Osteoblast (primary cell): ENCODE results near the gene EVA1C. TPM values are rescaled to one million over a fixed set of nuclear protein-coding genes. Genes with fewer than 3 reads are reported as not detected.
"Not testable (repeated sequence)": the region's sequence is repeated elsewhere in the genome, so short reads cannot be mapped to it uniquely, and the experiment has no call there.

Source experiments
- DNase-seq: peaks from one replicate; pipeline ENCODE4 v3.0.0; 2011; ENCODE audit warnings: low spot score, mixed read lengths; ENCODE audit not compliant: insufficient read length; ENCODE audit errors: missing footprints
- H2AFZ ChIP-seq: 2 replicates; pipeline ENCODE4 v1.6.0; 2011; ENCODE audit warnings: mild to moderate bottlenecking, low read length
- H3K27ac ChIP-seq: 2 replicates; pipeline ENCODE4 v1.5.1; 2011; ENCODE audit warnings: mild to moderate bottlenecking, low read depth, low read length, moderate library complexity
- H3K27me3 ChIP-seq: 2 replicates; pipeline ENCODE4 v1.6.0; 2012; ENCODE audit warnings: mild to moderate bottlenecking, control low read depth, inconsistent platforms, low read length, moderate library complexity; ENCODE audit not compliant: insufficient read depth
- H3K36me3 ChIP-seq: 2 replicates; pipeline ENCODE4 v1.5.1; 2011; ENCODE audit warnings: mild to moderate bottlenecking, low read length, control low read depth, moderate library complexity; ENCODE audit not compliant: insufficient read depth
- H3K4me1 ChIP-seq: 2 replicates; pipeline ENCODE4 v1.5.1; 2011; ENCODE audit warnings: mild to moderate bottlenecking, low read length, control low read depth, moderate library complexity; ENCODE audit not compliant: insufficient read depth
- H3K4me2 ChIP-seq: 2 replicates; pipeline ENCODE4 v1.6.0; 2011; ENCODE audit warnings: mild to moderate bottlenecking, low read length; ENCODE audit not compliant: insufficient read depth
- H3K4me3 ChIP-seq: fragments of 200-600 bp; sonication (generic); 3 replicates; pipeline ENCODE4 v1.5.1; 2012; ENCODE audit warnings: mild to moderate bottlenecking, low read length, inconsistent platforms; ENCODE audit not compliant: insufficient read depth
- H3K79me2 ChIP-seq: 2 replicates; pipeline ENCODE4 v1.6.0; 2012; ENCODE audit warnings: mild to moderate bottlenecking, low read length, control low read depth, inconsistent platforms; ENCODE audit not compliant: insufficient read depth
- H3K9me3 ChIP-seq: 2 replicates; pipeline ENCODE4 v1.5.1; 2011; ENCODE audit warnings: low read depth, low read length, control low read depth
- H4K20me1 ChIP-seq: 2 replicates; pipeline ENCODE4 v1.6.0; 2012; ENCODE audit warnings: mild to moderate bottlenecking, low read length, control low read depth; ENCODE audit not compliant: insufficient read depth
- CTCF ChIP-seq: IDR thresholded peaks from 2 replicates; pipeline ENCODE4 v1.5.1; 2011; ENCODE audit warnings: mild to moderate bottlenecking, low read depth, low read length, moderate library complexity; ENCODE audit errors: extremely low read depth
- total RNA-seq: library from RNA; depleted of rRNA; stranded (reverse); fragments of >200 nt; gene quantifications from 2 replicates; pipeline ENCODE4 v1.2.3, GENCODE V29; 2012

EVA1C gene
- total RNA-seq, 1 donor: 8.0 TPM

- H3K79me2 ChIP-seq: peaks cover 8% of the 10 kb centered on the region
- H3K4me2 ChIP-seq: no peak overlapping the region
- peak overlapping the region; percentile 93 for H3K27ac ChIP-seq
- no peak overlapping the region for H2AFZ ChIP-seq
- no peaks in the 10 kb centered on the region for H4K20me1 ChIP-seq
- H3K4me1 ChIP-seq: peaks cover 31% of the 10 kb centered on the region
- no peak for DNase-seq
- TF ChIP-seq CTCF: no peak
- no peaks in the 10 kb centered on the region for H3K27me3 ChIP-seq
- no peaks in the 10 kb centered on the region for H3K9me3 ChIP-seq
- H3K4me3 ChIP-seq: no peak overlapping the region
- peaks cover 10% of the 10 kb centered on the region for H3K36me3 ChIP-seq
These were observed 45.5 kb downstream of the EVA1C start for GRCh38 chr21:32457962-32458361.

- Histone ChIP-seq H3K4me2 (no peak overlapping the region), H3K79me2 (peaks cover 5% of the 10 kb centered on the region), H3K36me3 (peaks cover 7% of the 10 kb centered on the region), H4K20me1 (no peaks in the 10 kb centered on the region), H3K27me3 (no peaks in the 10 kb centered on the region), H3K4me1 (peaks cover 51% of the 10 kb centered on the region), H3K27ac (no peak overlapping the region), H3K9me3 (no peaks in the 10 kb centered on the region), H2AFZ (no peak overlapping the region), H3K4me3 (no peak overlapping the region)
- TF ChIP-seq CTCF: no peak
- no peak for DNase-seq
These were observed 47.5 kb downstream of the EVA1C start for GRCh38 chr21:32459972-32460371.

GRCh38 chr21:32461503-32461902 lies 49.0 kb downstream of the EVA1C start:
- Histone ChIP-seq H3K4me3 (no peak overlapping the region), H3K79me2 (no peaks in the 10 kb centered on the region), H3K27ac (no peak overlapping the region), H4K20me1 (no peaks in the 10 kb centered on the region), H3K4me2 (no peak overlapping the region), H3K27me3 (no peaks in the 10 kb centered on the region), H3K36me3 (peaks cover 4% of the 10 kb centered on the region), H2AFZ (no peak overlapping the region), H3K9me3 (no peaks in the 10 kb centered on the region), H3K4me1 (peaks cover 48% of the 10 kb centered on the region)
- no peak for DNase-seq
- no peak for TF ChIP-seq CTCF

GRCh38 chr21:32462564-32462963 lies 50.1 kb downstream of the EVA1C start:
- not testable (repeated sequence) for DNase-seq, H2AFZ ChIP-seq, H3K4me3 ChIP-seq, H3K9me3 ChIP-seq, H3K4me2 ChIP-seq, H3K79me2 ChIP-seq, H4K20me1 ChIP-seq, H3K27me3 ChIP-seq, H3K36me3 ChIP-seq
- H3K4me1 ChIP-seq: peaks cover 37% of the 10 kb centered on the region
- H3K27ac ChIP-seq: peak overlapping the region; percentile 100
